GM12878 (cell line): ENCODE results near the gene DNASE1L3.

Experiments
- BCL11A ChIP-seq: IDR thresholded peaks from 2 replicates; pipeline ENCODE4 v1.6.1; 2011; ENCODE audit warnings: low read depth, low read length
- CEBPZ ChIP-seq: fragments of 150-350 bp; IDR thresholded peaks from 2 replicates; pipeline ENCODE4 v1.6.1; 2016; ENCODE audit warnings: low read depth, low read length
- CHD2 ChIP-seq: IDR thresholded peaks from 2 replicates; pipeline ENCODE4 v1.6.1; 2011; ENCODE audit warnings: low read depth, low read length, improper control_type of control experiment, borderline replicate concordance
- CTCF ChIP-seq, 3 experiments: IDR thresholded peaks in 2 of 3; conservative IDR thresholded peaks in 1 of 3; 2 replicates each; pipeline ENCODE4 v1.5.1; 2011; ENCODE audit warnings: low read depth in 3 of 3, low read length in 3 of 3, mild to moderate bottlenecking in 3 of 3, control low read depth in 2 of 3, moderate library complexity in 2 of 3, inconsistent platforms in 1 of 3, mixed read lengths in 1 of 3; ENCODE audit not compliant: control insufficient read depth in 2 of 3, insufficient read depth in 1 of 3; ENCODE audit errors: extremely low read depth in 1 of 3
- ESRRA ChIP-seq: IDR thresholded peaks from 2 replicates; pipeline ENCODE4 v1.6.1; 2012; ENCODE audit warnings: mild to moderate bottlenecking, low read length, improper control_type of control experiment
- EZH2 ChIP-seq: IDR thresholded peaks from 2 replicates; pipeline ENCODE4 v1.6.1; 2012; ENCODE audit warnings: low read depth, mild to moderate bottlenecking, control low read depth, inconsistent platforms, low read length, borderline replicate concordance; ENCODE audit not compliant: control insufficient read depth
- MYC ChIP-seq: IDR thresholded peaks from 2 replicates; pipeline ENCODE4 v1.6.1; 2011; ENCODE audit warnings: mild to moderate bottlenecking, low read length, moderate library complexity, inconsistent platforms; ENCODE audit not compliant: insufficient read depth, insufficient replicate concordance, insufficient read length, severe bottlenecking
- PBX3 ChIP-seq: IDR thresholded peaks from 2 replicates; pipeline ENCODE4 v1.6.1; 2011; ENCODE audit warnings: mild to moderate bottlenecking, low read depth, low read length, moderate library complexity; ENCODE audit not compliant: insufficient replicate concordance
- POLR2A ChIP-seq: IDR thresholded peaks from 2 replicates; pipeline ENCODE4 v1.6.1; 2011; ENCODE audit warnings: low read depth, mild to moderate bottlenecking, low read length
- RELA ChIP-seq: fragments of 450-650 bp; IDR thresholded peaks from 2 replicates; pipeline ENCODE4 v1.8.0; 2014; ENCODE audit warnings: borderline replicate concordance; ENCODE audit not compliant: partially characterized antibody
- REST ChIP-seq: IDR thresholded peaks from 2 replicates; pipeline ENCODE4 v1.6.1; 2012; ENCODE audit warnings: mild to moderate bottlenecking, low read depth, low read length

- TF ChIP-seq ESRRA = no peak
- TF ChIP-seq CHD2 = no peak
- no peak for TF ChIP-seq RELA
- TF ChIP-seq REST = no peak
- no peak for TF ChIP-seq PBX3
- no peak for TF ChIP-seq EZH2
- no peak for TF ChIP-seq CEBPZ
- no peak for TF ChIP-seq POLR2A
- TF ChIP-seq MYC = no peak
- no peak for TF ChIP-seq CTCF (IDR thresholded peaks at IDR 0.05 in 2 of 3, conservative IDR thresholded peaks at IDR 0.05 in 1 of 3; ENCODE audit: control insufficient read depth in 2 of 3, extremely low read depth in 1 of 3, insufficient read depth in 1 of 3, low read depth in 3 of 3, low read length in 3 of 3)
- no peak for TF ChIP-seq BCL11A
Measured at GRCh38 chr3:58222161-58222724, 11.5 kb upstream of the DNASE1L3 start.
